ENCODE measurements around the gene S100A2.
A peak's percentile ranks its signal among the peaks of the same experiment; 100 is the strongest.
"Not testable (repeated sequence)": the region's sequence is repeated elsewhere in the genome, so short reads cannot be mapped to it uniquely, and the experiment has no call there.

Gene S100A2

GRCh38 chr1:153588482-153588881 is 22.8 kb upstream of the S100A2 start:
- no peak for DNase-seq (ENCODE audit: low read depth)

- not testable (repeated sequence) for DNase-seq (ENCODE audit: low read depth)
Observed at GRCh38 chr1:153588033-153588432, 22.4 kb upstream of the S100A2 start.

- no peak for DNase-seq (ENCODE audit: low read depth)
Observed at GRCh38 chr1:153587314-153587713, 21.7 kb upstream of the S100A2 start.

GRCh38 chr1:153586347-153586746 is 20.7 kb upstream of the S100A2 start:
- no peak for DNase-seq (ENCODE audit: low read depth)

GRCh38 chr1:153585006-153585405 is 19.4 kb upstream of the S100A2 start:
- peak; percentile 31 for DNase-seq (ENCODE audit: low read depth)

GRCh38 chr1:153583976-153584375 is 18.3 kb upstream of the S100A2 start:
- peak; percentile 35 for DNase-seq (ENCODE audit: low read depth)

GRCh38 chr1:153583514-153583913 is 17.9 kb upstream of the S100A2 start:
- not testable (repeated sequence) for DNase-seq (ENCODE audit: low read depth)

- not testable (repeated sequence) for DNase-seq (ENCODE audit: low read depth)
Observed at GRCh38 chr1:153582836-153583235, 17.2 kb upstream of the S100A2 start.

GRCh38 chr1:153578936-153579335 is 13.3 kb upstream of the S100A2 start:
- DNase-seq (ENCODE audit: low read depth) = no peak

GRCh38 chr1:153578490-153578889 is 12.8 kb upstream of the S100A2 start:
- DNase-seq (ENCODE audit: low read depth) = peak; percentile 52

GRCh38 chr1:153577624-153578051 is 12.0 kb upstream of the S100A2 start:
- DNase-seq (ENCODE audit: low read depth) = no peak

- no peak for DNase-seq (ENCODE audit: low read depth)
Observed at GRCh38 chr1:153577138-153577537, 11.5 kb upstream of the S100A2 start.

- peak; percentile 14 for DNase-seq (ENCODE audit: low read depth)
Observed at GRCh38 chr1:153575497-153575896, 9.9 kb upstream of the S100A2 start.

- DNase-seq (ENCODE audit: low read depth) = not testable (repeated sequence)
Observed at GRCh38 chr1:153575081-153575491, 9.4 kb upstream of the S100A2 start.

GRCh38 chr1:153573351-153573750 is 7.7 kb upstream of the S100A2 start:
- peak; percentile 11 for DNase-seq (ENCODE audit: low read depth)

GRCh38 chr1:153572569-153573015 is 6.9 kb upstream of the S100A2 start:
- peak; percentile 81 for DNase-seq (ENCODE audit: low read depth)

GRCh38 chr1:153571706-153572105 is 6.1 kb upstream of the S100A2 start:
- no peak for DNase-seq (ENCODE audit: low read depth)

- no peak for DNase-seq (ENCODE audit: low read depth)
Observed at GRCh38 chr1:153570874-153571273, 5.2 kb upstream of the S100A2 start.

GRCh38 chr1:153569465-153569864 is 3.8 kb upstream of the S100A2 start:
- no peak for DNase-seq (ENCODE audit: low read depth)

- peak; percentile 72 for DNase-seq (ENCODE audit: low read depth)
Observed at GRCh38 chr1:153568367-153569099, 2.9 kb upstream of the S100A2 start.

- peak; percentile 74 for DNase-seq (ENCODE audit: low read depth)
Observed at GRCh38 chr1:153567621-153568366, 2.1 kb upstream of the S100A2 start.

- DNase-seq (ENCODE audit: low read depth) = peak; percentile 98
Observed at GRCh38 chr1:153566414-153567371, 1.0 kb upstream of the S100A2 start.
